Endothelial cell of umbilical vein (primary cell): ENCODE measurements around the gene POLR3C. TPM values are rescaled to one million over a fixed set of nuclear protein-coding genes. Genes with fewer than 3 reads are reported as not detected.

Experiments
- BruUV-seq: library from RNA; stranded (reverse); fragments of 400-500 nt; replicated peaks from 2 replicates; lab custom pipeline; 2021; lab: Mats Ljungman, UMichigan
- CTCF ChIA-PET: fragments of 300-600, 350-600 bp; sonication (Branson Sonifier 250); formaldehyde crosslinking; loops from one replicate; lab custom pipeline; 2021; ENCODE audit warnings: antibody characterized with exemption, inconsistent platforms; lab: Charles Lee
- POLR2A ChIA-PET: fragments of 300-600, 350-600 bp; sonication (Branson Sonifier 250); formaldehyde crosslinking; loops from one replicate; lab custom pipeline; 2021; ENCODE audit warnings: antibody characterized with exemption, inconsistent platforms; lab: Charles Lee
- DNase-seq: peaks from one replicate; pipeline ENCODE4 v3.0.0-alpha.2; 2011; ENCODE audit warnings: low read depth, low spot score
- FAIRE-seq: peaks from 2 replicates; lab custom pipeline; 2011; peaks lifted over from hg19 to GRCh38; lab: Jason Lieb, UNC
- H2AFZ ChIP-seq: 2 replicates; pipeline ENCODE4 v1.6.0; 2012; ENCODE audit warnings: low read depth, low read length, control low read depth, inconsistent platforms
- H3K27ac ChIP-seq: 2 replicates; pipeline ENCODE4 v1.5.1; 2011; ENCODE audit warnings: low read depth, mild to moderate bottlenecking, control low read depth, low read length, moderate library complexity; ENCODE audit not compliant: insufficient read depth
- H3K27me3 ChIP-seq, 2 experiments: 2 replicates each; pipeline versions ENCODE4 v1.6.0 to v1.6.1; 2011; ENCODE audit warnings: low read length in 2 of 2, mixed read lengths in 1 of 2; ENCODE audit not compliant: control insufficient read depth in 2 of 2, insufficient read depth in 2 of 2
- H3K36me3 ChIP-seq, 2 experiments: 2 replicates in 1 of 2; 3 replicates in 1 of 2; pipeline ENCODE4 v1.5.1; 2011; ENCODE audit warnings: low read length in 2 of 2, mild to moderate bottlenecking in 1 of 2, moderate library complexity in 1 of 2; ENCODE audit not compliant: control insufficient read depth in 2 of 2, insufficient read depth in 2 of 2; ENCODE audit errors: extremely low read depth in 1 of 2
- H3K4me1 ChIP-seq: 3 replicates; pipeline ENCODE4 v1.5.1; 2011; ENCODE audit warnings: mild to moderate bottlenecking, low read length; ENCODE audit not compliant: control insufficient read depth, insufficient read depth; ENCODE audit errors: extremely low read depth
- H3K4me2 ChIP-seq: 2 replicates; pipeline ENCODE4 v1.6.1; 2011; ENCODE audit warnings: low read length, control low read depth, mixed read lengths; ENCODE audit not compliant: insufficient read depth
- H3K4me3 ChIP-seq, 3 experiments: fragments of 200-600 bp in 1 of 3; sonication (generic), shearing (Covaris generic) in 1 of 3; replicated peaks in 1 of 3; 2 replicates each; pipeline ENCODE4 v1.5.1; 2011 to 2016; ENCODE audit warnings: control low read depth in 3 of 3, low read length in 3 of 3, mild to moderate bottlenecking in 2 of 3, inconsistent platforms in 1 of 3, low read depth in 1 of 3, moderate library complexity in 1 of 3; ENCODE audit not compliant: insufficient read depth in 1 of 3
- H3K79me2 ChIP-seq: 2 replicates; pipeline ENCODE4 v1.6.0; 2012; ENCODE audit warnings: low read length, inconsistent platforms; ENCODE audit not compliant: control insufficient read depth, insufficient read depth
- H3K9ac ChIP-seq: replicated peaks from 2 replicates; pipeline ENCODE3; 2011; ENCODE audit warnings: low read length, control low read depth; ENCODE audit not compliant: insufficient read depth; ENCODE audit errors: extremely low read depth
- H3K9me1 ChIP-seq: replicated peaks from 3 replicates; pipeline ENCODE4 v1.6.0; 2011; ENCODE audit warnings: mild to moderate bottlenecking, low read length; ENCODE audit not compliant: control insufficient read depth, insufficient read depth; ENCODE audit errors: extremely low read depth
- H3K9me3 ChIP-seq: replicated peaks from 2 replicates; pipeline ENCODE4 v1.5.1; 2012; ENCODE audit warnings: low read length, inconsistent platforms; ENCODE audit not compliant: control insufficient read depth, insufficient read depth
- H4K20me1 ChIP-seq: replicated peaks from 2 replicates; pipeline ENCODE3; 2011; ENCODE audit warnings: mild to moderate bottlenecking, low read length; ENCODE audit not compliant: control insufficient read depth, insufficient read depth; ENCODE audit errors: extremely low read depth
- CTCF ChIP-seq, 2 donors: IDR thresholded peaks; 1 replicate in 1 of 2; 2 replicates in 1 of 2; pipeline ENCODE4 v1.5.1; 2011; ENCODE audit warnings: low read length in 2 of 2, mild to moderate bottlenecking in 2 of 2, moderate library complexity in 2 of 2, control low read depth in 1 of 2, inconsistent platforms in 1 of 2, low read depth in 1 of 2; ENCODE audit not compliant: insufficient read depth in 1 of 2; ENCODE audit errors: extremely low read depth in 1 of 2
- EZH2 ChIP-seq: IDR thresholded peaks from 2 replicates; pipeline ENCODE4 v1.6.1; 2012; ENCODE audit warnings: borderline replicate concordance, low read depth, mild to moderate bottlenecking, moderate library complexity, low read length, inconsistent platforms; ENCODE audit not compliant: severe bottlenecking
- FOS ChIP-seq: IDR thresholded peaks from 2 replicates; pipeline ENCODE4 v1.6.1; 2011; ENCODE audit warnings: mild to moderate bottlenecking, low read length, moderate library complexity, borderline replicate concordance; ENCODE audit not compliant: insufficient read depth
- GATA2 ChIP-seq: IDR thresholded peaks from 2 replicates; pipeline ENCODE4 v1.7.0; 2011; ENCODE audit warnings: low read depth, mild to moderate bottlenecking, moderate library complexity, mixed read lengths, low read length; ENCODE audit not compliant: insufficient read length, insufficient read depth
- JUN ChIP-seq: IDR thresholded peaks from 2 replicates; pipeline ENCODE4 v1.6.1; 2011; ENCODE audit warnings: borderline replicate concordance, low read depth; ENCODE audit not compliant: insufficient read length, insufficient read depth
- MAX ChIP-seq: IDR thresholded peaks from 2 replicates; pipeline ENCODE4 v1.6.1; 2011; ENCODE audit not compliant: insufficient read depth, insufficient read length
- MYC ChIP-seq: IDR thresholded peaks from one replicate; pipeline ENCODE4 v1.6.1; 2011; ENCODE audit warnings: mild to moderate bottlenecking, low read depth, low read length
- POLR2A ChIP-seq: IDR thresholded peaks from 2 replicates; pipeline ENCODE4 v1.6.1; 2012; ENCODE audit warnings: low read depth, mild to moderate bottlenecking, control low read depth, low read length
- POLR2AphosphoS5 ChIP-seq: IDR thresholded peaks from 2 replicates; pipeline ENCODE4 v1.6.1; 2012; ENCODE audit warnings: low read depth, mild to moderate bottlenecking, control low read depth, low read length, moderate library complexity; ENCODE audit not compliant: insufficient read depth
- dilution Hi-C: fragments of 300-500 bp; cut with MboI; formaldehyde crosslinking; loops from one replicate; pipeline ENCODE4 v1.15.0; 2019; ENCODE audit warnings: low sequenced_read_pairs; ENCODE audit not compliant: extremely low pct_ligation_motif_present
- intact Hi-C: fragments of 100-400 bp; cut with micrococcal nuclease; formaldehyde crosslinking; loops from one replicate; pipeline ENCODE4 v1.10.0; 2022
- polyA plus RNA-seq, 4 experiments: library from polyadenylated mRNA; depleted of rRNA in 3 of 4; stranded (reverse) in 3 of 4; unstranded in 1 of 4; fragments of >200 nt; gene quantifications; 2 replicates each; pipeline versions ENCODE4 v1.2.1 to v1.2.3, GENCODE V29; 2011 to 2012; ENCODE audit warnings: missing spikeins in 1 of 4
- total RNA-seq: library from RNA; stranded (reverse); gene quantifications from 2 replicates; pipeline ENCODE4 v1.2.3, GENCODE V29; 2021

The POLR3C gene
- total and polyA plus RNA-seq, 2 donors (not counting 3 experiments of a cell fraction or from before 2014, with no cell fraction given), result 28.4 to 30.4 TPM

- Histone ChIP-seq H3K9me3 (no peaks in the 10 kb centered on the region), H3K4me3 (peak overlapping the region; percentile 37 to 59 (median 58)), H3K4me1 (peaks cover 22% of the 10 kb centered on the region), H3K27ac (no peak overlapping the region), H3K4me2 (peak overlapping the region; percentile 79), H3K27me3 (no peaks in the 10 kb centered on the region), H3K36me3 (peaks cover 21 to 30% of the 10 kb centered on the region in 2 experiments), H3K9ac (peak overlapping the region; percentile 71), H2AFZ (peak overlapping the region; percentile 69), H4K20me1 (no peaks in the 10 kb centered on the region), H3K79me2 (no peaks in the 10 kb centered on the region), H3K9me1 (no peaks in the 10 kb centered on the region)
- DNase-seq (no peak), FAIRE-seq (peak; percentile 26)
- BruUV-seq, result no TSS peak
- POLR2A ChIA-PET, result interaction anchor here (0.6 to 3.0 kb wide), 2 partner anchors 14 to 205 kb away, joined by 3 to 13 read pairs; partner anchors contain the start of gene PIAS3
- intact Hi-C loops, result loop anchor here (2.0 kb wide), 2 partner anchors 14 to 48 kb away; partner anchors contain the start of gene PIAS3
- TF ChIP-seq POLR2AphosphoS5, result no peak
- no peak for TF ChIP-seq GATA2
- no peak for TF ChIP-seq CTCF (IDR thresholded peaks at IDR 0.05; ENCODE audit: extremely low read depth in 1 of 2, insufficient read depth in 1 of 2, low read depth in 1 of 2, low read length in 2 of 2)
- no peak for TF ChIP-seq MYC
- no peak for TF ChIP-seq MAX
- no peak for TF ChIP-seq POLR2A
- no peak for TF ChIP-seq FOS
- TF ChIP-seq JUN, result no peak
- TF ChIP-seq EZH2, result no peak
- CTCF ChIA-PET, result interaction anchor here (0.7 to 9.1 kb wide), 38 partner anchors 9 to 187 kb away, joined by 3 to 154 read pairs (median 8); partner anchors contain the start of genes ANKRD34A, ANKRD35, HJV and ITGA10
- dilution Hi-C loops, result no loop called here
Measured at GRCh38 chr1:145845144-145845513, 21.1 kb downstream of the POLR3C start.
